GM23338 (cell line): ENCODE data around the gene CHN1. TPM values are rescaled to one million over a fixed set of nuclear protein-coding genes. Genes with fewer than 3 reads are reported as not detected.

Source experiments
- ATAC-seq: fragments of 200-7000 bp; cut with Tn5 transposase; 3 replicates; pipeline ENCODE4 v1.9.1; 2020
- DNase-seq: peaks from one replicate; pipeline ENCODE4 v3.0.0-alpha.2; 2015; ENCODE audit warnings: low spot score
- H2AFZ ChIP-seq: fragments of 200-600 bp; sonication (generic); 2 replicates; pipeline ENCODE4 v1.8.0; 2016; ENCODE audit warnings: antibody characterized with exemption, mild to moderate bottlenecking, moderate library complexity
- H3F3A ChIP-seq: fragments of 200-600 bp; sonication (generic); replicated peaks from 2 replicates; pipeline ENCODE4 v1.8.0; 2017; ENCODE audit warnings: antibody characterized with exemption, mixed run types, low read depth
- H3K27ac ChIP-seq: fragments of 200-600 bp; sonication (generic); 2 replicates; pipeline ENCODE4 v1.6.1; 2016; ENCODE audit warnings: low read depth
- H3K27me3 ChIP-seq: fragments of 200-600 bp; sonication (generic); 2 replicates; pipeline ENCODE4 v1.8.0; 2016; ENCODE audit warnings: mild to moderate bottlenecking, mixed run types, moderate library complexity; ENCODE audit not compliant: insufficient read depth
- H3K36me3 ChIP-seq: fragments of 200-600 bp; sonication (generic); 2 replicates; pipeline ENCODE4 v1.8.0; 2016; ENCODE audit warnings: mild to moderate bottlenecking; ENCODE audit not compliant: insufficient read depth
- H3K4me1 ChIP-seq: fragments of 200-600 bp; sonication (generic); 2 replicates; pipeline ENCODE4 v1.8.0; 2016; ENCODE audit warnings: mild to moderate bottlenecking, moderate library complexity; ENCODE audit not compliant: insufficient read depth
- H3K4me2 ChIP-seq: fragments of 200-600 bp; sonication (generic); 2 replicates; pipeline ENCODE4 v1.7.1; 2017; ENCODE audit warnings: mixed run types
- H3K4me3 ChIP-seq: fragments of 200-600 bp; sonication (generic); 2 replicates; pipeline ENCODE4 v1.6.1; 2016; ENCODE audit warnings: mixed run types
- H3K79me2 ChIP-seq: fragments of 200-600 bp; sonication (generic); replicated peaks from 2 replicates; pipeline ENCODE4 v1.8.0; 2017; ENCODE audit warnings: mild to moderate bottlenecking; ENCODE audit not compliant: insufficient read depth
- H3K9me2 ChIP-seq: fragments of 200-600 bp; sonication (generic); 2 replicates; pipeline ENCODE4 v1.8.0; 2017; ENCODE audit not compliant: insufficient read depth
- H4K20me1 ChIP-seq: fragments of 200-600 bp; sonication (generic); replicated peaks from 2 replicates; pipeline ENCODE4 v1.8.0; 2017; ENCODE audit warnings: mild to moderate bottlenecking; ENCODE audit not compliant: insufficient read depth
- H3K27ac Mint-ChIP-seq: 2 replicates; pipeline ENCODE4 v1.8.0; 2020; ENCODE audit warnings: inconsistent platforms, mild to moderate bottlenecking, moderate library complexity, mixed read lengths
- H3K27me3 Mint-ChIP-seq: 3 replicates; pipeline ENCODE4 v1.8.0; 2022; ENCODE audit warnings: low read depth, mild to moderate bottlenecking, moderate library complexity, mixed read lengths, inconsistent platforms; ENCODE audit not compliant: insufficient read depth, poor library complexity
- H3K36me3 Mint-ChIP-seq: 3 replicates; pipeline ENCODE4 v1.8.0; 2021; ENCODE audit warnings: low read depth, mild to moderate bottlenecking, inconsistent platforms, moderate library complexity, mixed read lengths
- H3K4me1 Mint-ChIP-seq: 3 replicates; pipeline ENCODE4 v1.8.0; 2020; ENCODE audit warnings: mild to moderate bottlenecking, inconsistent platforms, mixed read lengths
- H3K4me3 Mint-ChIP-seq: 3 replicates; pipeline ENCODE4 v1.8.0; 2021; ENCODE audit warnings: moderate library complexity, mild to moderate bottlenecking, inconsistent platforms, mixed read lengths
- H3K9me3 Mint-ChIP-seq: 3 replicates; pipeline ENCODE4 v1.8.0; 2020; ENCODE audit warnings: moderate library complexity, mild to moderate bottlenecking, inconsistent platforms, mixed read lengths
- CREB1 ChIP-seq: fragments of 250-450 bp; sonication (Bioruptor Pico); IDR thresholded peaks from 2 replicates; pipeline ENCODE4 v1.5.0; 2020; ENCODE audit warnings: low read depth, mild to moderate bottlenecking, moderate library complexity
- EZH2 ChIP-seq: fragments of 200-600 bp; sonication (generic); IDR thresholded peaks from one replicate; pipeline ENCODE4 v1.8.0; 2017; ENCODE audit warnings: antibody characterized with exemption, mild to moderate bottlenecking, low read depth; ENCODE audit not compliant: unreplicated experiment
- EZH2phosphoT487 ChIP-seq: fragments of 200-600 bp; sonication (generic); IDR thresholded peaks from one replicate; pipeline ENCODE4 v1.8.1; 2018; ENCODE audit warnings: antibody characterized with exemption; ENCODE audit not compliant: unreplicated experiment
- JUNB ChIP-seq: IDR thresholded peaks from one replicate; pipeline ENCODE4 v1.6.1; 2016; ENCODE audit warnings: antibody characterized with exemption; ENCODE audit not compliant: unreplicated experiment
- POLR2AphosphoS5 ChIP-seq: IDR thresholded peaks from 2 replicates; pipeline ENCODE4 v1.6.1; 2016; ENCODE audit warnings: antibody characterized with exemption, low read depth
- STAT1 ChIP-seq: IDR thresholded peaks from one replicate; pipeline ENCODE4 v1.6.1; 2016; ENCODE audit warnings: antibody characterized with exemption; ENCODE audit not compliant: unreplicated experiment
- ZNF114 ChIP-seq: fragments of 250-450 bp; sonication (Bioruptor Pico); IDR thresholded peaks from 2 replicates; pipeline ENCODE4 v1.5.0; 2020; ENCODE audit warnings: mild to moderate bottlenecking, moderate library complexity
- polyA plus RNA-seq: library from polyadenylated mRNA; unstranded; fragments of >200 nt; fragmentation: Nextera tagmentation; extraction: Ambion mirVana; gene quantifications from 2 replicates; pipeline ENCODE4 v1.2.1, GENCODE V29; 2016
- total RNA-seq: library from RNA; depleted of rRNA; stranded (reverse); fragments of >200 nt; shearing (Covaris generic); gene quantifications from 2 replicates; pipeline ENCODE4 v1.2.3, GENCODE V29; 2014
- TF ChIP-seq, protein P1 (sequence below), 2 experiments: fragments of 200-600 bp in 1 of 2; sonication (generic) in 1 of 2; conservative IDR thresholded peaks; 2 replicates each; pipeline versions ENCODE4 v1.5.1 to v1.6.1; 2016 to 2017; ENCODE audit warnings: antibody characterized with exemption in 2 of 2, low read depth in 2 of 2, mild to moderate bottlenecking in 2 of 2, moderate library complexity in 1 of 2
- TF ChIP-seq, protein P2 (sequence below): IDR thresholded peaks from one replicate; pipeline ENCODE4 v1.6.1; 2018; ENCODE audit warnings: antibody characterized with exemption; ENCODE audit not compliant: unreplicated experiment
- TF ChIP-seq, protein P3 (sequence below): fragments of 250-450 bp; sonication (Bioruptor Pico); IDR thresholded peaks from 2 replicates; pipeline ENCODE4 v1.5.0; 2020; ENCODE audit warnings: mild to moderate bottlenecking, moderate library complexity
- TF ChIP-seq, protein P4 (sequence below): IDR thresholded peaks from 2 replicates; pipeline ENCODE4 v1.6.1; 2016; ENCODE audit warnings: antibody characterized with exemption

The CHN1 gene
- total and polyA plus RNA-seq, 2 experiments from 2014 or later: 28.1 to 36.5 TPM

DNA sequence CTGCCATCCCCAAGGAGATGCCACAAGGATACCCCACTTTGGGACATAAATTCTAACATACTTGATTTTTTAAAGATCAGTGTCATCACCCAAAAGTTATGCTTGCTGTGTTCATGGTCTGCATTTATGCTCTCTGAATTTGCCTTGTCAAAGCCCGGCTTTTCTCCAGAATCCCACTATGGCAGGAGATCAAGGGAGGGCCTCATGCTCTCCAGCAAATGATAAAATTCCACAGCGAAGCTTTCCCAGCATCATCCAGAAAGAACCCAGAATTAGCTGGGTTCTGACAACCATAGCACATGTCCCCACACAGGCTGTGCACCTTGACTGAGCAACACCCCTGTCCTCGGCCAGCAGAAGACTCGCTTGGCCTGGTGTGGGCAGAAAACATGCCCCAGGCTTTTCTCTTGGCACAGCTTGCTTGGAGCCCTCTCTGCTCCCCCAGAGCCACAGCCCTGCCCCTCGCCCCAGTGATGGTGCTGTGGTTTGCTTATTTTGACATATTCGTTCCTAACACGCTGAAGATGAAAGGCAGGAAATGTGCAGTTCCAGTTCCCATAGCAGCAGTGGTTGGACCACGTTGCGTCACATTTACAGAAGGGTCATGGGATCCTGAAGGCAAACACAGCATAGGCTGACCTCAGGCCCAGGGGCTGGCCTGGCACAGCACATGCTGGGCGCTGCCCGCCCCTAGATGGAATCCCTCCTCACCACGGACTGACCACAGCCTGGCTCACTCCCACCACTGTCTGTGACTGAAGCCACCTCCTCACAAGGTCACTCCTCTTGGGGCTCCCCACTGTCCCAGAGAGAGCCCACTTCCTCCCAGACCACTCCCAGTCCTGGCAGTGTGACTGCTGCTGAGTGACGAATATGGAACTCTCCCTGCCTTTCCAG is 226.8 kb downstream of the CHN1 start:
- TF ChIP-seq, protein P1, sequence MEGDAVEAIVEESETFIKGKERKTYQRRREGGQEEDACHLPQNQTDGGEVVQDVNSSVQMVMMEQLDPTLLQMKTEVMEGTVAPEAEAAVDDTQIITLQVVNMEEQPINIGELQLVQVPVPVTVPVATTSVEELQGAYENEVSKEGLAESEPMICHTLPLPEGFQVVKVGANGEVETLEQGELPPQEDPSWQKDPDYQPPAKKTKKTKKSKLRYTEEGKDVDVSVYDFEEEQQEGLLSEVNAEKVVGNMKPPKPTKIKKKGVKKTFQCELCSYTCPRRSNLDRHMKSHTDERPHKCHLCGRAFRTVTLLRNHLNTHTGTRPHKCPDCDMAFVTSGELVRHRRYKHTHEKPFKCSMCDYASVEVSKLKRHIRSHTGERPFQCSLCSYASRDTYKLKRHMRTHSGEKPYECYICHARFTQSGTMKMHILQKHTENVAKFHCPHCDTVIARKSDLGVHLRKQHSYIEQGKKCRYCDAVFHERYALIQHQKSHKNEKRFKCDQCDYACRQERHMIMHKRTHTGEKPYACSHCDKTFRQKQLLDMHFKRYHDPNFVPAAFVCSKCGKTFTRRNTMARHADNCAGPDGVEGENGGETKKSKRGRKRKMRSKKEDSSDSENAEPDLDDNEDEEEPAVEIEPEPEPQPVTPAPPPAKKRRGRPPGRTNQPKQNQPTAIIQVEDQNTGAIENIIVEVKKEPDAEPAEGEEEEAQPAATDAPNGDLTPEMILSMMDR (conservative IDR thresholded peaks at IDR 0.05; ENCODE audit: low read depth in 2 of 2): no peak
- TF ChIP-seq EZH2phosphoT487: no peak
- no peak for TF ChIP-seq POLR2AphosphoS5
- TF ChIP-seq, protein P2, sequence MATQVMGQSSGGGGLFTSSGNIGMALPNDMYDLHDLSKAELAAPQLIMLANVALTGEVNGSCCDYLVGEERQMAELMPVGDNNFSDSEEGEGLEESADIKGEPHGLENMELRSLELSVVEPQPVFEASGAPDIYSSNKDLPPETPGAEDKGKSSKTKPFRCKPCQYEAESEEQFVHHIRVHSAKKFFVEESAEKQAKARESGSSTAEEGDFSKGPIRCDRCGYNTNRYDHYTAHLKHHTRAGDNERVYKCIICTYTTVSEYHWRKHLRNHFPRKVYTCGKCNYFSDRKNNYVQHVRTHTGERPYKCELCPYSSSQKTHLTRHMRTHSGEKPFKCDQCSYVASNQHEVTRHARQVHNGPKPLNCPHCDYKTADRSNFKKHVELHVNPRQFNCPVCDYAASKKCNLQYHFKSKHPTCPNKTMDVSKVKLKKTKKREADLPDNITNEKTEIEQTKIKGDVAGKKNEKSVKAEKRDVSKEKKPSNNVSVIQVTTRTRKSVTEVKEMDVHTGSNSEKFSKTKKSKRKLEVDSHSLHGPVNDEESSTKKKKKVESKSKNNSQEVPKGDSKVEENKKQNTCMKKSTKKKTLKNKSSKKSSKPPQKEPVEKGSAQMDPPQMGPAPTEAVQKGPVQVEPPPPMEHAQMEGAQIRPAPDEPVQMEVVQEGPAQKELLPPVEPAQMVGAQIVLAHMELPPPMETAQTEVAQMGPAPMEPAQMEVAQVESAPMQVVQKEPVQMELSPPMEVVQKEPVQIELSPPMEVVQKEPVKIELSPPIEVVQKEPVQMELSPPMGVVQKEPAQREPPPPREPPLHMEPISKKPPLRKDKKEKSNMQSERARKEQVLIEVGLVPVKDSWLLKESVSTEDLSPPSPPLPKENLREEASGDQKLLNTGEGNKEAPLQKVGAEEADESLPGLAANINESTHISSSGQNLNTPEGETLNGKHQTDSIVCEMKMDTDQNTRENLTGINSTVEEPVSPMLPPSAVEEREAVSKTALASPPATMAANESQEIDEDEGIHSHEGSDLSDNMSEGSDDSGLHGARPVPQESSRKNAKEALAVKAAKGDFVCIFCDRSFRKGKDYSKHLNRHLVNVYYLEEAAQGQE: no peak
- TF ChIP-seq STAT1: no peak
- TF ChIP-seq ZNF114 (CRISPR knock-in tag): no peak
- TF ChIP-seq, protein P3, sequence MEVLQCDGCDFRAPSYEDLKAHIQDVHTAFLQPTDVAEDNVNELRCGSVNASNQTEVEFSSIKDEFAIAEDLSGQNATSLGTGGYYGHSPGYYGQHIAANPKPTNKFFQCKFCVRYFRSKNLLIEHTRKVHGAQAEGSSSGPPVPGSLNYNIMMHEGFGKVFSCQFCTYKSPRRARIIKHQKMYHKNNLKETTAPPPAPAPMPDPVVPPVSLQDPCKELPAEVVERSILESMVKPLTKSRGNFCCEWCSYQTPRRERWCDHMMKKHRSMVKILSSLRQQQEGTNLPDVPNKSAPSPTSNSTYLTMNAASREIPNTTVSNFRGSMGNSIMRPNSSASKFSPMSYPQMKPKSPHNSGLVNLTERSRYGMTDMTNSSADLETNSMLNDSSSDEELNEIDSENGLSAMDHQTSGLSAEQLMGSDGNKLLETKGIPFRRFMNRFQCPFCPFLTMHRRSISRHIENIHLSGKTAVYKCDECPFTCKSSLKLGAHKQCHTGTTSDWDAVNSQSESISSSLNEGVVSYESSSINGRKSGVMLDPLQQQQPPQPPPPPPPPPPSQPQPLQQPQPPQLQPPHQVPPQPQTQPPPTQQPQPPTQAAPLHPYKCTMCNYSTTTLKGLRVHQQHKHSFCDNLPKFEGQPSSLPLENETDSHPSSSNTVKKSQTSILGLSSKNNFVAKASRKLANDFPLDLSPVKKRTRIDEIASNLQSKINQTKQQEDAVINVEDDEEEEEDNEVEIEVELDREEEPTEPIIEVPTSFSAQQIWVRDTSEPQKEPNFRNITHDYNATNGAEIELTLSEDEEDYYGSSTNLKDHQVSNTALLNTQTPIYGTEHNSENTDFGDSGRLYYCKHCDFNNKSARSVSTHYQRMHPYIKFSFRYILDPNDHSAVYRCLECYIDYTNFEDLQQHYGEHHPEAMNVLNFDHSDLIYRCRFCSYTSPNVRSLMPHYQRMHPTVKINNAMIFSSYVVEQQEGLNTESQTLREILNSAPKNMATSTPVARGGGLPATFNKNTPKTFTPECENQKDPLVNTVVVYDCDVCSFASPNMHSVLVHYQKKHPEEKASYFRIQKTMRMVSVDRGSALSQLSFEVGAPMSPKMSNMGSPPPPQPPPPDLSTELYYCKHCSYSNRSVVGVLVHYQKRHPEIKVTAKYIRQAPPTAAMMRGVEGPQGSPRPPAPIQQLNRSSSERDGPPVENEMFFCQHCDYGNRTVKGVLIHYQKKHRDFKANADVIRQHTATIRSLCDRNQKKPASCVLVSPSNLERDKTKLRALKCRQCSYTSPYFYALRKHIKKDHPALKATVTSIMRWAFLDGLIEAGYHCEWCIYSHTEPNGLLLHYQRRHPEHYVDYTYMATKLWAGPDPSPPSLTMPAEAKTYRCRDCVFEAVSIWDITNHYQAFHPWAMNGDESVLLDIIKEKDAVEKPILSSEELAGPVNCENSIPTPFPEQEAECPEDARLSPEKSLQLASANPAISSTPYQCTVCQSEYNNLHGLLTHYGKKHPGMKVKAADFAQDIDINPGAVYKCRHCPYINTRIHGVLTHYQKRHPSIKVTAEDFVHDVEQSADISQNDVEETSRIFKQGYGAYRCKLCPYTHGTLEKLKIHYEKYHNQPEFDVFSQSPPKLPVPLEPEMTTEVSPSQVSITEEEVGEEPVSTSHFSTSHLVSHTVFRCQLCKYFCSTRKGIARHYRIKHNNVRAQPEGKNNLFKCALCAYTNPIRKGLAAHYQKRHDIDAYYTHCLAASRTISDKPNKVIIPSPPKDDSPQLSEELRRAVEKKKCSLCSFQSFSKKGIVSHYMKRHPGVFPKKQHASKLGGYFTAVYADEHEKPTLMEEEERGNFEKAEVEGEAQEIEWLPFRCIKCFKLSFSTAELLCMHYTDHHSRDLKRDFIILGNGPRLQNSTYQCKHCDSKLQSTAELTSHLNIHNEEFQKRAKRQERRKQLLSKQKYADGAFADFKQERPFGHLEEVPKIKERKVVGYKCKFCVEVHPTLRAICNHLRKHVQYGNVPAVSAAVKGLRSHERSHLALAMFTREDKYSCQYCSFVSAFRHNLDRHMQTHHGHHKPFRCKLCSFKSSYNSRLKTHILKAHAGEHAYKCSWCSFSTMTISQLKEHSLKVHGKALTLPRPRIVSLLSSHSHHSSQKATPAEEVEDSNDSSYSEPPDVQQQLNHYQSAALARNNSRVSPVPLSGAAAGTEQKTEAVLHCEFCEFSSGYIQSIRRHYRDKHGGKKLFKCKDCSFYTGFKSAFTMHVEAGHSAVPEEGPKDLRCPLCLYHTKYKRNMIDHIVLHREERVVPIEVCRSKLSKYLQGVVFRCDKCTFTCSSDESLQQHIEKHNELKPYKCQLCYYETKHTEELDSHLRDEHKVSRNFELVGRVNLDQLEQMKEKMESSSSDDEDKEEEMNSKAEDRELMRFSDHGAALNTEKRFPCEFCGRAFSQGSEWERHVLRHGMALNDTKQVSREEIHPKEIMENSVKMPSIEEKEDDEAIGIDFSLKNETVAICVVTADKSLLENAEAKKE (CRISPR knock-in tag): no peak
- no peak for TF ChIP-seq EZH2
- no peak for TF ChIP-seq CREB1 (CRISPR knock-in tag)
- no peak for TF ChIP-seq JUNB
- TF ChIP-seq, protein P4, sequence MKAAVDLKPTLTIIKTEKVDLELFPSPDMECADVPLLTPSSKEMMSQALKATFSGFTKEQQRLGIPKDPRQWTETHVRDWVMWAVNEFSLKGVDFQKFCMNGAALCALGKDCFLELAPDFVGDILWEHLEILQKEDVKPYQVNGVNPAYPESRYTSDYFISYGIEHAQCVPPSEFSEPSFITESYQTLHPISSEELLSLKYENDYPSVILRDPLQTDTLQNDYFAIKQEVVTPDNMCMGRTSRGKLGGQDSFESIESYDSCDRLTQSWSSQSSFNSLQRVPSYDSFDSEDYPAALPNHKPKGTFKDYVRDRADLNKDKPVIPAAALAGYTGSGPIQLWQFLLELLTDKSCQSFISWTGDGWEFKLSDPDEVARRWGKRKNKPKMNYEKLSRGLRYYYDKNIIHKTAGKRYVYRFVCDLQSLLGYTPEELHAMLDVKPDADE: no peak
- Histone ChIP-seq H3K9me2 (peaks cover 8% of the 10 kb centered on the region; the same call in 1 of the 2 replicates), H3K27me3 (no peaks in the 10 kb centered on the region), H3K4me3 (no peak overlapping the region), H3K4me1 (peaks cover 30% of the 10 kb centered on the region), H3K4me2 (0 out of 2 replicates have a peak overlapping the region, but pooled peaks have one; percentile 38), H2AFZ (no peak overlapping the region), H4K20me1 (no peaks in the 10 kb centered on the region), H3F3A (no peaks in the 10 kb centered on the region), H3K36me3 (no peaks in the 10 kb centered on the region), H3K27ac (no peak overlapping the region), H3K79me2 (no peaks in the 10 kb centered on the region)
- ATAC-seq (no peak), DNase-seq (no peak)
- Mint-ChIP-seq H3K27ac (no peak overlapping the region), H3K4me3 (no peak overlapping the region), H3K27me3 (peaks cover 20% of the 10 kb centered on the region), H3K36me3 (no peaks in the 10 kb centered on the region), H3K9me3 (no peaks in the 10 kb centered on the region), H3K4me1 (peaks cover 57% of the 10 kb centered on the region)
